Fibroblast of skin of abdomen (primary cell): Measurements from ENCODE around the gene NFATC2IP.

Source experiments
- DNase-seq: peaks from one replicate; pipeline ENCODE4 v3.0.0-alpha.2; 2013

NFATC2IP gene

DNA sequence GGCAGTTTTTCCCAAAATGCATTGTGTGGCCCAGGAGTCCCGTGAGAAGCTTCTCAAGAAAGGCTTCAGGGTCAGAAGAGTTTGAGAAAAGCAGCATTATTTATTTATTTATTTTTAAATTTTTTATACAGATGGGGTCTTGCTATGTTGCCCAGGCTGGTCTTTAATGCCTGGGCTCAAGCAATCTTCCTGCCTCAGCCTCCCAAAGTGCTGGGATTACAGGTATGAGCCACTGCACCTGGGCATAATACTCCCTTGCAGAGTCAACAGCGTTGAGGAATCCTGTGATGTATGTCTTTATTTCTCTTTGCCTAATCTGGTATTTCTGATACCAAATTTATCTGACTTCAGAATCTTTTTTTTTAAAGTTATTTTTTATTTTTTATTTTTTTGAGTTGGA is 49.3 kb downstream of the NFATC2IP start:
- DNase-seq, result no peak

DNA sequence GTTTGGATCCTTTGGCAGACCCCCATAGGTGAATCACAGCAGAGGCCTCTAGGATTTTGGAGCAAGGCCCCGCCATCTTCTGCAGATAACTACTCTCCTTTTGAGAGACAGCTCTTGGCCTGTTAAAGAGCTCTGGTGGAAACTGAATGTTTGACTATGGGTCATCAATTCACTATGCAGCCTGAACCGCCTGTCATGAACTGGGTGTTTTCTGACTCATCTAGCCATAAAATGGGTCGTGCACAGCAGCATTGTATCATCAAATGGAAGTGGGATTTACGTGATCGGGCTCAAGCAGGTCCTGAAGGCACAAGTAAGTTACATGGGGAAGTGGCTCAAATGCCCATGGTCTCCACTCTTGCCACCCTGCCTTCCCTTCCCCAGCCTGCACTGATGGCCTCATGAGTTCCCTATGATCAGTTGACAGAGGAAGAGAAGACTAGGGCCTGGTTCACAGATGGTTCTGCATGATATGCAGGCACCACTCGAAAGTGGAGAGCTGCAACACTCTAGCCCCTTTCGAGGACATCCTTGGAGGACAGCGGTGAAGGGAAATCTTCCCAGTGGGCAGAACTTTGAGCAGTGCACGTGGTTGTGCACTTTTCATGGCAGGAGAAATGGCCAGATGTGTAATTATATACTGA is 53.9 kb downstream of the NFATC2IP start:
- DNase-seq, result peak; percentile 4

DNA sequence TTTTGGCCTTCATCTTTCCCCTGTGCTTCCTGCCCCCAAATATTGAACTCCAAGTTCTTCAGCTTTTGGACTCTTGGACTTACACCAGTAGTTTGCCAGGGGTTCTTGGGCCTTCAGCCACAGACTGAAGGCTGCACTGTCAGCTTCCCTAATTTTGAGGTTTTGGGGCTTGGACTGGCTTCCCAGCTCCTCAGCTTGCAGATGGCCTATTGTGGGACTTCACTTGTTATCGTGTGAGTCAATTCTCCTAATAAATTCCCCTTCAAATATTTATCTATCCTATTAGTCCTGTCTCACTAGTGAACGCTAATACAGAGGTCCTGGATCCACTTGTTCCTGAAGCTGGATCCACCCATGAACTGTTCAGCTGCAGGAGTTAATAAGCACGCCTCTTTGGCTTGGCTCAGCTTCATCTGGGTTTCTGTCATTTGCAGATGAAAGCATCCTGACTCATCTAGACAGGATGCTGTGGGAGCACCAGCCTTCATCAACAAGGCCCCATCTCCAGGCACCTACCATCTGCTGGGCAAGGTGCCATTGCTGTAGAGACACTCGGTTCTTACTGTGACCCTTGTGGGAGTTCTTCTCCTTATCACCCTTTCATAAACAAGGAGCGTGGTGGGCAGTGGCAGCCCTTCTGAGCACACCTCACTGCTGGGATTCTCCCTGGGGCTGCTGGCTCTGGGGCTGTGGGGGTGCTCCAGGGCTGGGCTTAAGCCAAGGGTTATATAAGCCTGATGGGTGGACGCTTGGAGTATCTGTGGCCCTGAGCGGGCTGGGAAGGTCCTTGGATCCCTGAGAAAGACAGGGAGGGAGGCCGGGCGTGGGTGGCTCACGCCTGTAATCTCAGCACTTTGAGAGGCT is 57.2 kb downstream of the NFATC2IP start:
- peak; percentile 55 for DNase-seq

DNA sequence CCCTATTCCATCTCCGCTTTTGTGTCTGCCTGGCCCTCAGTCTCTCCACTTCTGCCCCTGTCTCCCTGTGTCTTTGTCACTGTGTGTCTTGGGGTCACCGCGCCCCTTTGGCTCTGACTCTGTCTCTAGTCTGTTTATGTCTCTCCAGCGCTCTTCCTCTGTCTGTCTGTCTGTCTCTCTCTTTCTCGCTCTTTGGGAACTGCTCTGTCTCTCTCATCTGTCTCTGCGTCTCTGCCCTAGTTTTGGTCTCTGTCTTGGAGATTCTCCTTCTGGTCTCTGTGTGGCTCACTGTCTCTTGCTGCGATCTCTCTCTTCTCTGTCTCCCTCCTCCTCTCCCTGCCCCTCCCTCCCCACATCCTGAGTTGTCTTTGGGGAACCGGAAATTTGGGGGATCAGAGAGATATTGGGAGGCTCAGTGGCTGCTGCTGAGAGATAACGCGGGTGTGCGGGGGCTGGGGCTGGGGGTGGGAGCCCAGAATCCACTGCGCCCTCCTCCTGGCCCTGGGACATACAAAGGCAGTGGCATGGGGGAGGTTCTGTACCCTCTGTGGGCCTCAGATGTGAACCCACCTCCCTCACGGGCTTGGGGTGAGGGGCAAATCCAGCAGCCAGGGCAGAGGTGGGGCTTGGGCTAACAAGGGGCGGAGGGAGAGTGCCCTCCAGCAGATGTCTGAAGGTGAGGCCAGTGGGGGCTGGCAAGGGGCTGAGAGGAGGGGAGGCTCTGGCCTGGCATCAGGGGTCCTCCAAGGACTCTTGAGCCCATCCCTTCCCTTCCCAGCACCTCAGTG is 58.5 kb downstream of the NFATC2IP start:
- DNase-seq, result no peak

DNA sequence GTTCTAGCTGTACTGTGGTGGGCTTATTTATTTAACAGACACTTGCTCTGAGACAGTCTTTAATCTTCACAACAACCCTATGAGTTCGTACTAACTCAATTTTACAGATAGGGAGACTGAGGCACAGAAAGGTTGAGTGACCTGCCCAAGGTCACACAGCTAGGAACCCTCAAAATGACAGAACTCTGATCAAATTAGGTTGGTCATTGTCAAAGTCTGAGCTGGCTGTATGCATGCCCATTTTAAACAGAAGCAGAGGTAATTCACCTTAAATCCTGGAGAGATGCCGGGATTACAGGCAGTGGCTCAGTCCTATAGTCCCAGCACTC is 59.1 kb downstream of the NFATC2IP start:
- DNase-seq, result no peak

DNA sequence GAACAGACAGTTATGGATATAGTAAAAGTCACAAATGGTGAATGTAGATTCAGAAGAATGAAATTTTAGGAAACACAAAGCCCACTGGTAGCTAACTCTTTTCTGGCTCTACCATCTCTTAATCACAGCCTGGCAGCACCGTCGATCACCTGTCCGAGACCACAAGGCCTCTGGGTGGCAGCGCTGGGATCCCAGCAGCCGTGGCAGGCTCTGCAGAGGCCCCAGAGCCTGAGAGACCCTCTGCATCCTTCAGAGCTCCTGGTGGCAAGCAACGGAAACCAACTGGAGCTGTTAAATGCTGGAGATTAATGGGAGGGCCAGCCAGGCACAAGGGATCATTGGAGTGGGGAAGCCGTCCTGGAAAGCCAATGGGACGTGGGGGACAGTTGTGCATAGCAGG is 60.4 kb downstream of the NFATC2IP start:
- no peak for DNase-seq

DNA sequence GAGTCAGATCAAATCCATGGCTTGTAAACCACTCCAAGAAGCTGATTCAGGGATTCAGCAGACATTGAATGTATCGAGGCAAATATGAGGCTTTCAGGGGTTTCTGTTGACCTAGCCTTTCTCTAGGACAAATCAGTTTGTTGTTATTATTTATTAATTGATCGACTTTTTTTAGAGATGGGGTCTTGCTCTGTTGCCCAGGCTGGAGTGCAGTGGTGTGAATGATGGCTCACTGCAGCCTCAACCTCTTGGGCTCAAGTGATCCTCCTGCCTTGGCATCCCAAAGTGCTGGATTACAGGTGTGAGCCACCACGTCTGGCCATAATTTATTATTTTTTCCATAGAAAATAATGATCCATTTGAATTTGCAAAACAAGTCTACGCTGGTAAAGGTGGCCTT is 61.1 kb downstream of the NFATC2IP start:
- no peak for DNase-seq

DNA sequence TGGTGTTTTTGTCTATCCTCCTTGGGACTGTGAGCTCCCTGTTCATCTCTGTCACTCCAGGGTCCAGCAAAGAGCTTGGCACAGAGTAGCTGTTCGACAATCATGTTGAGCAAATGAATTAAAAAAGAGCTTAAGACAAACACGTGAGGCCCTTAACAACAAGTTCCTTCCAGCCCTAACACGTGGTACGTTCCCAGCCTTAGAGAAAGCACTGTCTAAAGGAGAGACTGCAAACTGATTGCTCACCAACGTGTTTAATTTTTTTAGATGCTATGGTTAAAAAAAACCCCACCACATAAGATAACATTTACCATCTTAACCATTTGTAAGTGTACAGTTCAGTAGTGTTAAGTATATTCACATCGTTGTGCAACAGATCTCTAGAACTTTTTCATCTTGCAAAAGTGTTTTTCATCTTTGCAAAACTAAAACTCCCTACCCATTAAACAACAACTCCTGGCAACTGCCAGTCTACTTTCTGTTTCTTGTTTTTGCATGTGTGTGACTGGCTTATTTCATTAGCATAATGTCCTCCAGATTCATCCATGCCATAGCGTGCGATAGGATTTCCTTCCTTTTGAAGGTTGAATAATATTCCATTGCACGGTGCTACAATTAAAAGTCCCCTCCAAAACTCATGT is 62.3 kb downstream of the NFATC2IP start:
- no peak for DNase-seq

DNA sequence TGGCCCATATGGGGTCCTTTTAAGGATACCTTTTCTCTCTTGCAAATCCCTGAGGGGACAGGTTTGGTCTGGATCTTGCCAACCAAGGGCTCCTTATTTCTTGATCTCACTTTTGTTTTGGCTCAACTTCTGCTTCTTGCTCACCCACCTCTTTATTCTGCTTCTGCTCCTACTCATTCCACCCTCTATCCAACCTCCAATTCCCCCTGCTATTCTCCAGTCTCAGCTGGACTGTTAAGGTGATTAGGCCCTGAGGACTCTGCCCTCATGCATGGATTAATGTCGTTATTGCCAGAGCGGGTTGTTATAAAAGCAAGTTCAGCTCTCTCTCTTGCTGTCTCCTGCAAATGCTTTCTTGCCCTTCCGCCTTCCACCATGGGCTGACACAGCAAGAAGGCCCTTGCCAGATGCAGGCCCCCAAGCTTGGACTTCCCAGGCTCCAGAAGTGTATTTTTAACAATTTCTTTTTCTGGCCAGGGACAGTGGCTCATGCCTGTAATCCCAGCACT is 63.9 kb downstream of the NFATC2IP start:
- DNase-seq, result no peak
